Measurements from ENCODE around the gene ATP1A2.
A peak's percentile ranks its signal among the peaks of the same experiment; 100 is the strongest.

Gene ATP1A2

GRCh38 chr1:160127381-160127780, 11.8 kb downstream of the ATP1A2 start:
- DNase-seq: no peak

DNA sequence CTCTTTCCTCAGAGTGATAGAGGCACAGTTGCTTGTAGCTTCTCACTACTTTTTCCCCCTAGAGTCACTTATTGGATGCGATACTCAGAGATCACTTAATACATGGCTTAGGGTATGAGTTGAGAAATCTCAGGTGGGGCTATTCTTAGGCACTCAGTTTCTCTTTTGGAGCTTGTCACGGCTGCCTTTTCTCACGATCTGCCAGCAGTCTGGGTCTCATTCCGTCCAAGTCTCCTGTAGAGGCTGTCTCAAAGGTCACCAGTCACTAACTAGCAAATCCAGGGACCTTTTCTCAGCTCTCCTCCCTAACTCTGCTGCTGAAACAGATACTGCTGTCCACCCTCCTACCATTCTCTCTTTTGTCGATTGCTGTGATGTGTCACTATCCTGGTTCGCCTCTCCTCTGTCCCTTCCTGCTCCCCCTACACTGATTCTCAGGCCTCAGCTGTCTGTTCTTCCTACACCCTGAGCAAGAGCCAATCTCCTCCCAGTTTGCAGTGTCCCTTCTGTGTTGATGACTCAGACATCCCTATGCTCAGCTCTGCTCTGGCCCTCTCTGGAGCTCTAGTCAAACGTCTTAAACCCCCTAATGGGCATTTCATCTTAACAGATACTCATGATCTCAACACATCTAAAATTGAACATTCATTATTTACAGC, 12.4 kb downstream of the ATP1A2 start:
- no peak for DNase-seq

GRCh38 chr1:160128636-160129035, 13.1 kb downstream of the ATP1A2 start:
- DNase-seq: no peak

DNA sequence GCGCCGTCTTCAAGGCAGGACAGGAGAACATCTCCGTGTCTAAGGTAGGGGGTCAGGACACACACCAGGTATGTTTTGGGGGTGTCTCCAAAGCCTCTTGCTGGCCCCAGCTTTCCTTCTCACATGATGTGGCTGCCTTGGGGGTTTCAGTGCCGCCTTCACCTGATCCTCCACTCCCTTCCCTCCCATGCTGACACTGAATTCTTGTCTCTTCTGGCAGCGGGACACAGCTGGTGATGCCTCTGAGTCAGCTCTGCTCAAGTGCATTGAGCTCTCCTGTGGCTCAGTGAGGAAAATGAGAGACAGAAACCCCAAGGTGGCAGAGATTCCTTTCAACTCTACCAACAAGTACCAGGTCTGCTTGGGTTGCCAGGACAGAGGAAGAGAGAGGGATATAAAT, 13.5 kb downstream of the ATP1A2 start:
- DNase-seq: no peak

DNA sequence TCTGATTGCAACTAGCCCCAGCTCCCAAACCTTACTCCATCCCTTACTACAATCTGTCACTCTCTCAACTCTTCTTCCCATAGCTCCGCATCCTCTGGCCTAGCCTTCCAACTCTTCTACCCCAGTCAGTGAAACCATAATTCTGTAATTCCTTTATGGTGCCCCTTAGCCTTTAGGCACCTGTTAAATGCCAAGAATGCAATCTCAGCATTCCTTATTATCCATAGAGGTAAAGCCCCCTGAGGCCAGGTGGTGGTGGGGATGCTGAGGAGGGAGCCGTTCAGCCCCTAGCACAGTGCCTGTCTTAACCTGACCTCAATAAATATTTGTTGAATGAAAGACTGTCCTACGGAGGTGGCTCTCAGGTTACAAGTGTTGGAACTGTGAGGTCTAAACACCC, 14.0 kb downstream of the ATP1A2 start:
- no peak for DNase-seq

GRCh38 chr1:160129966-160130365, 14.4 kb downstream of the ATP1A2 start:
- DNase-seq: no peak

GRCh38 chr1:160130486-160130885, 14.9 kb downstream of the ATP1A2 start:
- DNase-seq: no peak

DNA sequence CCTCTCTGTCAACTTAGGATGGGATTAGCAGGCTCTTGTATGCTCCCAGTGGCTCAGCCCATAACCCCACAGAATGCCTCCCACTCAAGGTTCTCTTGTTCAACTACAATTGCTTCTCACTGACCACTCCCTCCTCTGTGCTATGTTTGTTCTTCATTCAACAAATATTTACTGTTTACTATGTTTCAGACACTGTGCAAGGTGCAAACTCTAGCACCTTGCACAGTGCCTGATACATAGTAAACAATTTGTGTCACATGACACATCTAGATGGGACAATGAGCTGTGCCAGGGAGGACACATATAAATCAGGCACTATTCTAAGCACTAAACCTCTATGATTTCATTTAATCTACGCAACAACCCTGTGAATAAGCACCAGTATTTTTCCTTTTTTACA, 15.4 kb downstream of the ATP1A2 start:
- DNase-seq: no peak

- DNase-seq: no peak
Observed at GRCh38 chr1:160131803-160132565, 16.4 kb downstream of the ATP1A2 start.

DNA sequence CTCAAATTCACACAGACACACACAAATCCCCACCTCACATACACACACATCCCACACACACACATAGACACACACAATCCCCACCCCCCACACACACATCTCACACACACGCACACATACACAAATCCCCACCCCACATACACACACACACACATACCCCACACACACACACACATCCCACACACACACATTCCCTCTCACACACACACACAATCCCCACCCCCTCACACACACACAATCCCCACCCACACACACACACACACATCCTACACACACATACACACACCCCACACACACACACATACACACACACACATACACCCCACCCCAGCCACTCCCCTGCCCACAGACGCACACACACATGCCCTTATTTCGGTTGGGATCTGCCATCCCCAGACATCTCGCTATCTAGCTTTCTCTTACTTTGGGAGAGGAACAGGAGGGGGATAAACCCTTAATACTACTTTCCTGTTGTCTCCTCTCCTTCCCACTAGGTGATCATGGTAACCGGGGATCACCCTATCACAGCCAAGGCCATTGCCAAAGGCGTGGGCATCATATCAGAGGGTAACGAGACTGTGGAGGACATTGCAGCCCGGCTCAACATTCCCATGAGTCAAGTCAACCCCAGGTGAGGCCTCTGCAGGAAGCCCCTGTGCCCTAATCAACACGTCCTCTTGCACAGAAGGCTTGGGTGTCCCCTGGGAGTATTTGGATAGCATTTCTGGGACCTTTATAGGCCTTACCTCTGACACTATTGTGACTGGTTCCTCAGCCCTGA, 18.6 kb downstream of the ATP1A2 start:
- no peak for DNase-seq

DNA sequence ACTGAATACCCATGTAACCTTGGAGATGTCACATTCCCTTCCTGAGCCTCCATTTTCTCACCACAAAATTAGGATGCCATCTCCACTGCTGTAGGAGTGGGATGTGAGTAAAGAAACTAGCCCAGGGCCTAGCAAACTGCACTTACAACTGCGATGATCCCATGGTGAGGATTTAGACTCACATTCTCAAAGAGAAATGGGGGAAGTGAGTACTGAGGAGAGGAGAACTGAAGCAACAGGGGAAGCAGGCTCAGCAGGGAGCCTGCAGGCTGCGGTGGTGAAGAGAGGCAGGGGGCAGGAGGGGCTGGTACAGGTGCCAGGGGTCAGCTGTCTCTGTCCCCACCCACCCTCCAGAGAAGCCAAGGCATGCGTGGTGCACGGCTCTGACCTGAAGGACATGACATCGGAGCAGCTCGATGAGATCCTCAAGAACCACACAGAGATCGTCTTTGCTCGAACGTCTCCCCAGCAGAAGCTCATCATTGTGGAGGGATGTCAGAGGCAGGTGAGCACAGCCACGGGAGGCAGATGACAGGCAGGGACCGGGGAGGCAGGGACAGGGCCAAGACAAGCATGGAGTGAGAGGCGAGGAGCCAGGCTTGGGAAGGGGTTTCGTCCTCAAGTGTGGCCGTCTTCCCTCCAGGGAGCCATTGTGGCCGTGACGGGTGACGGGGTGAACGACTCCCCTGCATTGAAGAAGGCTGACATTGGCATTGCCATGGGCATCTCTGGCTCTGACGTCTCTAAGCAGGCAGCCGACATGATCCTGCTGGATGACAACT, 19.4 kb downstream of the ATP1A2 start:
- DNase-seq: no peak

DNA sequence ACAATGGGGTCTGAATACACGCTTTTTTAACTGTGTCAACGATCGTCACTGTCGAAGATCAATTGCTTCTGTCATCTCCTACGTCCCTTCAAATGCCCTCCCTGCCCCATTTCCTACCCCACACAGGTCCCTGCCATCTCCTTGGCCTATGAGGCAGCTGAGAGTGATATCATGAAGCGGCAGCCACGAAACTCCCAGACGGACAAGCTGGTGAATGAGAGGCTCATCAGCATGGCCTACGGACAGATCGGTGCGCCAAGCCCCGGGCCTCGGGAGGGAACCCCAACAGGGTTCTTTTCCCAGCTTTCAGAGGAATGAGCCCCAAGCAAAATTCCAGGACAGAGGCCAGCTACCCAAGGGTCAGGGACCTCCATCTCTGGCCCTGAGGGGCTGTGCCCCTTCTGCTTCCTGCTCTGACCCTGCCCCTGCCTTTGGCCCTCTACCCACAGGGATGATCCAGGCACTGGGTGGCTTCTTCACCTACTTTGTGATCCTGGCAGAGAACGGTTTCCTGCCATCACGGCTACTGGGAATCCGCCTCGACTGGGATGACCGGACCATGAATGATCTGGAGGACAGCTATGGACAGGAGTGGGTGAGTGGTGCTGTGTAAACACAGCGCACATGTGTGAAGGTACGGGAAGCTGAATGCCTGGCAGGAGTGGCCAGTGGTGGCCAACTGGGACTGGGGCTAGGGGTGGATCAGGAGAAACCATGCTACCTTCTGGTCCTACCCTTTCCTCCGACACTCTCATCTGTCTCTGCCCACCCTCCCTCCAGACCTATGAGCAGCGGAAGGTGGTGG, 20.8 kb downstream of the ATP1A2 start:
- DNase-seq: no peak

DNA sequence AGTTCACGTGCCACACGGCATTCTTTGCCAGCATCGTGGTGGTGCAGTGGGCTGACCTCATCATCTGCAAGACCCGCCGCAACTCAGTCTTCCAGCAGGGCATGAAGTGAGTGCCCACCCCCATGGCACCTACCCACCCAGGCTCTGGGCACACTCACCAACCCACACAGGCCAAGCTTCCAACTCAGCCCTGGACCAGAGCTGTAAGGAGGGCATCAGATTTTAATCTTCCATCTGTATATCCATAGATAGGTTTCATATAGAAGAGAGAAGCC, 21.3 kb downstream of the ATP1A2 start:
- DNase-seq: no peak

- DNase-seq: peak; percentile 29
Observed at GRCh38 chr1:160137216-160137862, 21.8 kb downstream of the ATP1A2 start.

GRCh38 chr1:160139840-160140239, 24.3 kb downstream of the ATP1A2 start:
- DNase-seq: no peak

DNA sequence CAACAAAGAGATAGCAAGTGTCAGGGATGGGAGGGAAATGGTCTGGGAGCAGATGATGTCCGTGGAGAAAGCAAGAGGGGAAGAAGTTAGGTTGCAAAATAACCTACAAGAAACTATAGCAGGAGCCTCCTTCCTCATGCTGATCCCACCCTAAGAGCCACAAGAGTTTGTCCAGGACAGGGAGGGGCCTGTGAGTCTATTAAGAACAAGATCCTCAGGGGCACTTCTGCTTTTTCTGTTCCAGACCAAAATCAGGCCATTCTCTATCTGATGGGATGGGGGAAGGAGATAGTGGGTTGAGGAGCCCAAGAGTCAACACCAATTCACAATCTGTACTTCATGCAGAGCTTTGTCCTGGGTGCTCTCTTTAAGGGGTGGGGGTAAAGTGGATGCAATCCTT, 28.1 kb downstream of the ATP1A2 start:
- no peak for DNase-seq

- no peak for DNase-seq
Observed at GRCh38 chr1:160144921-160145320, 29.4 kb downstream of the ATP1A2 start.

GRCh38 chr1:160146107-160146506, 30.5 kb downstream of the ATP1A2 start:
- no peak for DNase-seq

GRCh38 chr1:160148121-160148520, 32.6 kb downstream of the ATP1A2 start:
- no peak for DNase-seq

DNA sequence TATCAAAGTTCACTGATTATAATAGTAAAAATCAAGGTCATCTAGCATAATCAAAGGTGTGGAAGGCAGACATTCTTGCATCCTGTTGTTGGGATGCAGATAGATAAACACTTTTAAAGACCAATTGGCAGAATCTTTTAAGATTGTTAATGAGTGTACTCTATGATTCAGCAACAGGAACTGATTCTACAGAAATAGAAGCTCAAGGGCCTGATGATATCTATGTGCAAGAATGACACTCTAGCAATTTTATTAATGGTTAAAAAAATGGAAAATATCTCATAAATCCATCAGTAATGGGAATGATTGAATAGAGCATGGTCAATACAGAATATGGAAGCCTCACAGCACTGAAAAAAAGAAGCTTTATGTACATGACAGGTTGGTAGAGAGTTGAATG, 33.7 kb downstream of the ATP1A2 start:
- no peak for DNase-seq

DNA sequence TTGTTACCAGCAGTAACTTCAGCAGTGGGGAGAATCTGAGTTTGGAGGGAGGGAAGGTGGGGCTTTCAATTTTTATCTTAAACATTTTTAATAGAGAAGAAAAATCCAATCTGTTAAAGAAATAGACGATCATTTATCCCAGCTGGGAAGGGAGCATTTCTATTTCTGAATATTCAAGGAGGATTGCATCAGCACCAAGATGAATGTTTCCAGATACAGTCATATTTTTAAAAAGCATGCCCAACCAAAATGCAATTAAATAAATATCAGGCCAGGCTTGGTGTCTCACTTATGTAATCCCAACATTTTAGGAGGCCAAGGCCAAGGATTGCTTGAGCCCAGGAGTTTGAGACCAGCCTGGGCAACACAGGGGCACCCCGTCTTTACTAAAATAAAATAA, 34.2 kb downstream of the ATP1A2 start:
- DNase-seq: no peak

GRCh38 chr1:160151303-160151702, 35.7 kb downstream of the ATP1A2 start, which contains the start of gene ATP1A4:
ATP1A4 (plus strand) TSS chr1:160151603; CDS start chr1:160152041, 438 bp downstream.
- DNase-seq: no peak
